AG04449 (cell line): Measurements from ENCODE around the gene CABLES1.
"Not testable (repeated sequence)": the region's sequence is repeated elsewhere in the genome, so short reads cannot be mapped to it uniquely, and the experiment has no call there.

ENCODE experiments used
- CTCF ChIA-PET: fragments of 350-600 bp; formaldehyde crosslinking; extraction: SDS; loops from one replicate; lab custom pipeline; 2021; ENCODE audit warnings: antibody characterized with exemption; lab: Yijun Ruan, JAX
- POLR2A ChIA-PET: fragments of 400-600, 350-600 bp; formaldehyde crosslinking; extraction: SDS; loops from one replicate; lab custom pipeline; 2020; ENCODE audit warnings: antibody characterized with exemption, inconsistent platforms; lab: Yijun Ruan, JAX
- DNase-seq: peaks from one replicate; pipeline ENCODE4 v3.0.0-alpha.2; 2010; ENCODE audit warnings: low read depth, low spot score
- H3K4me3 ChIP-seq: 2 replicates; pipeline ENCODE4 v1.5.1; 2011; ENCODE audit warnings: low read depth, mild to moderate bottlenecking, control low read depth, low read length
- CTCF ChIP-seq: IDR thresholded peaks from one replicate; pipeline ENCODE4 v1.5.1; 2011; ENCODE audit warnings: mild to moderate bottlenecking, moderate library complexity, low read length, control low read depth, inconsistent platforms; ENCODE audit not compliant: insufficient read depth; ENCODE audit errors: missing control alignments

Gene CABLES1

DNA sequence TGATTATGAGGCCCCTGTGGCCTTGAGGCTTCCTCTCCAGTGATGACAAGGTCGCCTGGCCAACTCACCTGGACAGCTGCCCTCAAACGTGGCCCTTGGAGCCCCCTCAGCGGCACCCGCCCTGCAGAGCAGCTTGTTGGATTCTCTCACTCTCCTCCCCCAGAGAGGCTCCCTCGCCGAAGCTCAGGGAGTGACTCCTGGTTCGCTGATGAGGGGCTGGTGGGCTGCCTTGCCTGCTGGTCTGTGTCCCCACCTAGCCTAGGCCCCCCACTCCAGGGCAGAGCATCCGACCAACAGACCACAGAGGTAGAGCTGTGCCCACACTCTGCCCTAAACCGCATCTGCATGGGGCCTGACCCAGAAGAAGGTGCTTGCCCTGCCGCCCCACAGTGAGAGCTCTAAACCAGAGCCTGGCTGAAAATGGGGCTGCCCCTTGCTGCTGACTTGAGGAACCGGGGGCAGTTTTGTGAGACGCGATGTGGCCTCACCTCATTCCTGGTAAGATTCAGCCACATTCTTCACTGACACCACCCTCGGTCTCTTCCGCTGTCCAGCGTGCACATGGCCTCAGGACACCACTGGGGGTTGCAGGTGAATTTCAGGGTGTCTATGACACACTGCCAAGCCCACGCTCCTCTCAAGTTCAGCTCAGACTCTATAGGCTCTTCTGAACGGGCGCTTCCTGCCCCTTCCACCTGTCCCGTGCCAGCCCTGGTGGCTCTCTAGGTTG lies 131.6 kb downstream of the CABLES1 start:
- no peak overlapping the region for H3K4me3 ChIP-seq
- POLR2A ChIA-PET = no interaction called here
- DNase-seq = no peak
- no peak for TF ChIP-seq CTCF
- CTCF ChIA-PET = no interaction called here

DNA sequence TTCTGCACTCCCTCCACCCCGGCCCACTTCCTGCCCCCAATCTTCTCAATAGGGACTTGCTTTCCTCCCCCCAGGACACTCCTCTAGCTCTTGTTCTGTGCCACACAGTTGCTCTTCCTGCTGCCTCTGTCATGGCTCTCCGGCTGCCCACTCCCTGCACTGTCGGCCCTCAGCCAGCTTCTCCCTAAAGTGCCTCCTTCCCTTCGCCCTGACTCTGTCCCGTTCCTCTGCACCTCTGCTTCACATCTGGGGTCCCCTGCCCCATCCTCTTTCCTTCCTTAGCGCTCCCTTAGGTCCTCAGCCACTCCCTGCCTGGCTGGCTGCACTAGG lies 132.1 kb downstream of the CABLES1 start:
- CTCF ChIA-PET = no interaction called here
- no peak for DNase-seq
- TF ChIP-seq CTCF = no peak
- no peak overlapping the region for H3K4me3 ChIP-seq
- POLR2A ChIA-PET = no interaction called here

GRCh38 chr18:23268641-23269040 lies 133.4 kb downstream of the CABLES1 start:
- CTCF ChIA-PET = interaction anchor here (1.2 kb wide), 1 partner anchor 9 kb away, joined by 3 read pairs; no protein-coding TSS in a partner anchor
- TF ChIP-seq CTCF = no peak
- no peak overlapping the region for H3K4me3 ChIP-seq
- POLR2A ChIA-PET = no interaction called here
- no peak for DNase-seq

DNA sequence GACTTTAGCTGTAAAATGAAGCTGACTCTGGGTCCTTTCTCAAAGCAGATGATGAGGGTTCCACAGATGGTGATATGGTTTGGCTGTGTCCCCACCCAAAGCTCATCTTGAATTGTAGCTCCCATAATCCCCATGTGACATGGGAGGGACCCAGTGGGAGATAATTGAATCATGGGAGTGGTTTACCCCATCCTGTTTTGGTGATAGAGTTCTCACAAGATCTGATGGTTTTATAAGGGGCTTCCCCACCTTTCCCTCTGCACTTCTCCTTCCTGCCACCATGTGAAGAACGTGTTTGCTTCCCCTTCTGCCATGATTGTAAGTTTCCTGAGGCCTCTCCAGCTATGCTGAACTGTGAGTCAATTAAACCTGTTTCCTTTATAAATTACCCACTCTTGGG lies 133.8 kb downstream of the CABLES1 start:
- POLR2A ChIA-PET, DNase-seq, H3K4me3 ChIP-seq: not testable (repeated sequence)
- CTCF ChIA-PET = interaction anchor here (1.2 kb wide), 1 partner anchor 9 kb away, joined by 3 read pairs; no protein-coding TSS in a partner anchor

GRCh38 chr18:23269928-23270327 lies 134.6 kb downstream of the CABLES1 start:
- ChIA-PET CTCF (no interaction called here), POLR2A (no interaction called here)
- DNase-seq = no peak
- no peak overlapping the region for H3K4me3 ChIP-seq
- TF ChIP-seq CTCF = no peak

- ChIA-PET POLR2A (no interaction called here), CTCF (interaction anchor here (0.9 to 1.6 kb wide), 3 partner anchors 9 to 34 kb away, joined by 3 to 7 read pairs (median 4); no protein-coding TSS in a partner anchor)
- TF ChIP-seq CTCF = no peak
- DNase-seq = no peak
- H3K4me3 ChIP-seq = no peak overlapping the region
Observed at GRCh38 chr18:23270986-23271680, 135.8 kb downstream of the CABLES1 start.
